ENCODE results near the gene FCER1G.

Gene FCER1G

DNA sequence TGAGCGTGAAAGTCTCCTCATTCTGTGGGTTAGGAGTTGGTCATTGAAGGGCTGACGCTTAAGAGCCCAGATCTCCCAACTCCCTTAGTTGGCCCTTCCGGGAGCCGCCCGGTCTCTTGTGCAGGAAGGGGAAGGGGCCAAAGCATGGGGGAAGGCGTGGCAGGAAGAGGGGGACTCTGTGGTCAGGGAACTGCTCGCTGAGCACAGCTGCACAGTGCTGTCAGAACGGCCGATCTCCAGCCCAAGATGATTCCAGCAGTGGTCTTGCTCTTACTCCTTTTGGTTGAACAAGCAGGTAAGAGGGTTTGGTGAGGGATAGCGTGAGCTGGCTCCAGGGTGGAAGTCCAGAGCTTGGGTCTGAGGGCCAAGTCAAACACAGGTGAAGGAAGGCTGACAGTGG lies at the start of gene FCER1G:
Gene FCER1G, plus strand, starts transcription at position 220 of the 400 bp plus-strand sequence. Its CDS starts 27 bp downstream, at position 247.
- DNase-seq: no peak

DNA sequence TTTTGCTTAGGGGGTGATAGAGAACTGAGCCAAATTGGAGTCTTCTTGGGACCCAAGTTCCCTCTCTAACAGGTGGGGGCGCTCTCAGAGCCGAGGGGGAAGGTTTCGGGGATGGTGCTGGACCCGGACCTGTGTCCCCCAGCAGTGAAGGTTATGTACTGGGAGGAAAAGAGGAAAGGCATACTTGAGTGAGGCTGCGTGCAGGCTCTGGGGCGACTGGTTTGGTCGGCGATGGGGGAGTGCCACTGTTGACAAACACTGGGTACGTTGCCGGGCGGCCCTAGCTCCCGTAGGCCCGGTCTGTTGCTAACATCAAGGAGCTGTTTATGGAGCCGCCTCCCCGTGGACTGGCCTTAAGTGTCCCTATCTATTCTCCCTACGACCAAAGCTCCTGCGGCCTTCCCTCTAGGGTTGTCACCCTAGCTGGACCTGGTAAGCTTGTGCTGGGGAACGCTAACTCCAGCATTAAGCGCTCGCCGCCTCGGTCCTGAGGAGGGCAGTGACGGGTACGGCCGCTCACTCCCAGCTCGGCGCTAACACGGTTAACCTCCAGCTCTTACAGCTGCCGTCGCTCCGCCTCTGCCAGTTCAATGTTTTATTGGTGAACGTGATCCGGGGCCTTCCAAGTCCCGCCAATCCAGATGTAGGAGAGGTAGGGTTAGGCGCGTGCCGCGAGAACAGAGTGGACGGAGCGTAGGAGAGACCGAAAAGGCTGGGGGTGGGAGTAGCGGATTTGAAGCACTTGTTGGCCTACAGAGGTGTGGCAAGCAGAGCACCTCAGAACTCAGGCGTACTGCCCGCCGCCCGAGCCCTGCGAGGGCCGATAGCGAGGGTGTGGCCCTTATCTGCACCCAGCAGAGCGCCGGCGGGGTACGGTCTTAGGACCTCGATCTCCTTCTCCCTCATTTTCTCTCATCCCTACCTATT lies 49.1 kb upstream of the FCER1G start, which contains the start of gene PPOX:
Gene PPOX, plus strand, starts transcription at position 685 of the 927 bp plus-strand sequence. CDS start 422 bp downstream, outside the sequence.
- DNase-seq: peak; percentile 92

DNA sequence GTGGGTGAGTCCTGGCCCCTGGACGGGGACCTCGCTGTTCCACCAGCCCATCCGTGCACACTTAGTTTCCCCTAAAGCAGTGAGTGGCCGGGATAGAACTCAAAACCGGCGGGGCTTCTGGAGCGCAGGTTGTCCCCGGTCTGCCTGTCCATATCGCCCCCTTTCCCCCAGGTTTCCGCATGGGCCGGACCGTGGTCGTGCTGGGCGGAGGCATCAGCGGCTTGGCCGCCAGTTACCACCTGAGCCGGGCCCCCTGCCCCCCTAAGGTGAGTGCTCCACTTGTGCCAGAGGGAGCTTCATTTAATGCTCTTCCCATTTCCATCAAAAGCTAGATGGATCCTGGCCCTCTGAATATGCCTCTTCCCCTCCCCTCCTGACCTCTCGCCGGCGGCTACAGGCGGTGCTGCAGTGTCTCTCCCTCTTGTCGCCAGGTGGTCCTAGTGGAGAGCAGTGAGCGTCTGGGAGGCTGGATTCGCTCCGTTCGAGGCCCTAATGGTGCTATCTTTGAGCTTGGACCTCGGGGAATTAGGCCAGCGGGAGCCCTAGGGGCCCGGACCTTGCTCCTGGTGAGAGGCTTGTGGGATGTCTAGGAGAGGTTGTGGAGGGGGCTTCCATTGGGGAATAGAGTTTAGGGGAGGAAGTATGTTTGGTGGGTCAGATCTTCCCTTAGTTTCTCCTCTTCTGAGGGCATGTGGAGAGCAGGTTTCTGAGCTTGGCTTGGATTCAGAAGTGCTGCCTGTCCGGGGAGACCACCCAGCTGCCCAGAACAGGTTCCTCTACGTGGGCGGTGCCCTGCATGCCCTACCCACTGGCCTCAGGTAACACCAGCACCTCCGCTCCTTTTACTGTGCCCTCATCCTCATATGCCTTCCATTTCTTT lies 48.2 kb upstream of the FCER1G start:
- DNase-seq: no peak

DNA sequence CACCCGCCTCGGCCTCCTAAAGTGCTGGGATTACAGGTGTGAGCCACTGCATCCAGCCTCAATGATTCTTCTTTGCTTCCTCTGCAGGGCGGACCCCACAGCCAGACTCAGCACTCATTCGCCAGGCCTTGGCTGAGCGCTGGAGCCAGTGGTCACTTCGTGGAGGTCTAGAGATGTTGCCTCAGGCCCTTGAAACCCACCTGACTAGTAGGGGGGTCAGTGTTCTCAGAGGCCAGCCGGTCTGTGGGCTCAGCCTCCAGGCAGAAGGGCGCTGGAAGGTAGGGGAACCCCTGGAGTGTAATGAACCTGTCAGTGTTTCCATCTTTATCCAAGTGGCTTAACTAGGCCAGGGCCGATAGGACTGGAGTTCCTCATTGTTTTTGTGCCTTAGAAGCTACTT lies 46.2 kb upstream of the FCER1G start:
- no peak for DNase-seq

DNA sequence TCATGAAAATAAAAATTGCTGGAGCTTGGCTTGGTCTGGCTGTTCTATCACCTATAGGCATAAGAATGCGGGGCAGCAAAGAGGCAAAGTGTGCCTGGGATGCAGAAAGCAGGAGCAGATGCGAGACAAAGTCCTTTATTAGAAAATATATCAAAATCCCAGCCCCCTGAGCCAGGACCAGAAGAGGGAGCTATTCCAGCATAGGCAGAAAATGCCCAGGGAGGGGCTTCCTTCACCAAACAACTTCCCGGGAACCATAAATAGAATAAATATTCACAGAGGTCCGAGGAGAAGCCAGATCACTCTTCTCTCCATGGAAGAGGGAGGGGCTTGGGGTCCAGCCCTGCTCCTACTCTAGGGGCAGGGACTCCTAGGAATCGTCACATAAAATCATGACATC lies 43.9 kb upstream of the FCER1G start:
- DNase-seq: no peak

DNA sequence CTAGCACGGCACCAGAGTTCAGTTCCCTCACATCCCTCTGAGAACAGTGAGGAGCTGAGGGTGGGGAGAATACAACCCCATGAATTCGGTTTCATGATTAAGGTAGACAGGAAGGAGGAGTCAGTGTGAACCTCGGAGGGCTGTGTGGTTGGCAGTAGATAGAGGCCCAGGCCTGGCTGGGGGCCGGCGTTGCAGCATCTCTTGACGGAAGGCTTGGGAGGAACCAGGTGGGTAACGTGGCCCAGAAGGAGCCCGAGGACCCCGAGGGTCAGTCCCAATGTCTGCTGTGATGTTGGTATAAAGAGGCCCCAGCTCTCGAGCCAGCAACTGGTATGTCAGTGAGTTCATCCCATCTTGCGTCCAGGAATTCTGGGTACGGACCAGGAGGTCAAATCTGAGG lies 43.4 kb upstream of the FCER1G start:
- DNase-seq: no peak

DNA sequence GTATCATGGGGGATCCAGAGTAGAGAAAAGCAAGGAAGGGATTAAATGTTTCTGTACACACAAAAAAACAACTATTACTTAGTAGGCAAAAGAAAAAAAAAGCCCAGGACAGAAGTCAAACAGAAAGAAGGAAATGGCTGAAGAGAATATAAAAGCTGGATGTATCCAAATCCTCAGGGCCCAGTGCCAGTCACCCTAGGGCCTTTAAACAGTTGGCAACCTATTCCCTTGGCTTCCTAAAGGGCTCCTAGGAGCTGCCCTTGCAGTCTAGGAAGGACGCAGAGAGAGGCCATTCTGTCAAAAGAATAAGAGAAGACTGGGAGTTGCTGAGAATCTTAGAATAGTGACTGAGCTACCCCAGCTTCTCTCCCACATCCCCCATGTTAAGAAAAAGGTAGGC lies 42.7 kb upstream of the FCER1G start:
- DNase-seq: no peak

DNA sequence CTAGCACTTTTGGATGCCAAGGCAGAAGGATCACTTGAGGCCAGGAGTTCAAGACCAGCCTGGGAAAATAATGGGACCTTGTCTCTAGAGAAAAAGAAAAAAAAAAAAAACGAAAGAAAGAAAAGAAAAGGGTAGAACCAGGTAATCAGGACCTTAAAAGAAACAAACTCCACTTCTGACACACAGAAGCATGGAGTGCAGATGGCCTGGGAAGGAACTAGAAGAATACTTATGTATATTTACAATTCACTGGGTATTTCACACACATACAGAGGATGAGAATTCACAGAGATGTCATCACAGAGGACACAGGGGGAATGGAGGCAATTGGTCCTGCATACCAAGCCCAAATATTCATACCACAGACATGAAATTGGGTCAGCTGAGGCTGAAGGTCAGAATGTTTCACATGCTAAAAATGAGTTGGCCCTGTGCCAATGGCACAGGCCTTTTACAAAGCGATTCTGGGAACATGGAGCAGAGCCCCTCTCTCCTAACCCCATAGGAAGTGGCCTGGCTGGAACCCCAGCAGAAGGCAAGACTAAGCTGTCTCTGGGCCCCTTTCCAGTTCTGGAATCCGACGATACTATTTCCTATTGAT lies 42.2 kb upstream of the FCER1G start:
- no peak for DNase-seq

DNA sequence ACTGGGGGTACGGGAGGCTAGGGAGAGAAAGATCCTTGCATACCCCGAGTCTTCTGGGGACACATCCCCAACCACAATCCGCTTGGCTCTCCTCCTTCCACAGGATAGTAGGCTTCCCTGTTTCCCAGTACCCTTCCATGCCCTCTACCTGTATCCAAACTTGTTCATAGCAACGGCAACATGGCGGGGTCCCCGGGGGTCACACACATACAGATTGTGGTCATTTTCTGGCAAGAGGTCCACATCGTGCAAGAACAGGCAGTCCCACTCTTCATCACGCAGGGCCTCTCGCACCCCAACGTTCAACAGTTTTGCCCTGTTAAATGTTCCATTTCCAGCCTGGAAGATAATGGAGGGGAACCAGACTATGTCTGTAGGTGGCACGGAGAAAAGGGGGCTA lies 41.4 kb upstream of the FCER1G start:
- DNase-seq: no peak

DNA sequence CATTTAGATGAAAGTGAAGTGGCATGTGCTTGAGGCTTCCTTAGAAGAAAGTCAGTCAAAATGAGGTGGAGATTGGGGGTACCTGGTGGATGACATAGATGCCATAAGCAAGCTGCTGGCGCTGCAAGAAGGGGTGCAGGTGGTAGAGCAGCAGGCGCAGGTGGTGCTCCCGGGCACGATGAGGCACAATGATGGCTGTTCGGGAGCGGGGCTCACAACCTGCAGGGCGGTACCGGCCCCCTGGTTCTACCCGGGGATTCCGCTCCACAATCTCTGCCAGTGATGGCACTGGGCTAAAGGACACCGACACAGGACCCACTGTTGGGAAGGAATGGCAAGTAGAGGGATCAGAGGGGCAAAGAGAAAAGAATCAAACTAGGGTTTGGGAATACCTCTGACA lies 40.2 kb upstream of the FCER1G start:
- DNase-seq: no peak

DNA sequence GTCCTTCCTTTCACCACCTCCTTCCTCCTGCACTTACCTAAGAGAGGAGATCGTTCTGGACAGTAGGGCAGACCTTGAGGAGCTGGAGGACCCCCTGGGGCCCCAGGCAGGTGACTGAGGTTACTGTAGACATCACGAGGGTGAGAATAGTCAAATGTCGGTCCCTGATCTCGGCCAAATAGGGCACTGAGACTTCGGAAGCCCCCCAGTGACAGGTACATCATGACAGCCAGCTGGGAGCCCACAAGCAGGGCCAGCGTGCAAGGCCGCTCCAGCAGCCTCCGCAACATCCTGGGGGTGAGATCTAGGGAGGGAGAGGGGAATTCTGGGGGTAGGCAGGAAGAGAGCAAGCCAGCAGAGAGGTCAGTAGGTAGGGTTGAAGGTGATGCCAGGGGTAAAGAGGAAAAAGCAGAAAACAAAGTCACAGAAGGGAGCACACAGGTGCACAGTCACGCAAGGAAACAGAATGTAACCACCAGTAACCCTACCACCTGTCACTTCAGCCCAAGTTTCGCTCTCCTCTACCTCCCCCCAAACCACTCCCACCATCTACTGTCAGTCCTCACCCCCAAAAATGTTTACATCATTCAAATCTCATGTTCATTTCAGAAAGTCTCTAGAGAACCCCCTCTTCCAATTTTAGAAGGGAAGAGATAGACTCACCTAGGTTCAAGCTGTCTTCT lies 39.2 kb upstream of the FCER1G start:
- no peak for DNase-seq

DNA sequence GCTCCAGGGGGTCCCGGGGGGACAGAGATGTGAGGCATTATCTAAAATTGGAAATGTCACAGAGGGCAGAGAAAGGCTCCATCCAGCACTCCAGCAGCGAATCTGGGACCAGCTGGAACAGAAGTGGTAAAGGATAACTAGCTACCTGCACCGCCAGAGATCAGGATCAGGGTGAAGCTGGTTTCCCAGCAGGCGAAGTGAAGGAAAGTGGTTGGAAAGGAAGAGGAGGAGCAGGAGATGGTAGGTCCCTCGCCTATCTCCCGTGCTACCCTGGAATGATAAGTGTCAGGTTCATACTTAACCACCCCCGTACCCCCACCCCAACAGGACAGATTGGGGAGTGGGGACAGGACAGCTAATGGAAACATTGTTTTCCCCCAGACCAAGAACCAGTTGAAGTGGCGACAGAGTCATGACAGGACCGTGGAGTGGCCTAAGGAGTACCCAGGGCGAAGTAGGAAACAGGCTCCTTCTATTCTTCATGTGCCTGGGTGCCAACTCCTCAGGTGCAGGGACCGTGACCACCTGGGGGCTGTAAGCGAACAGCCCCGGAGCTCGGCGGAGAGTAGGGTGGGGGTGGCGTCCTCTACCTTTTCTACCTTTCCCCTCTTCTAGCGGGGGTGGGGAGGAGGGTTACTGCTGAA lies 38.5 kb upstream of the FCER1G start:
- no peak for DNase-seq

DNA sequence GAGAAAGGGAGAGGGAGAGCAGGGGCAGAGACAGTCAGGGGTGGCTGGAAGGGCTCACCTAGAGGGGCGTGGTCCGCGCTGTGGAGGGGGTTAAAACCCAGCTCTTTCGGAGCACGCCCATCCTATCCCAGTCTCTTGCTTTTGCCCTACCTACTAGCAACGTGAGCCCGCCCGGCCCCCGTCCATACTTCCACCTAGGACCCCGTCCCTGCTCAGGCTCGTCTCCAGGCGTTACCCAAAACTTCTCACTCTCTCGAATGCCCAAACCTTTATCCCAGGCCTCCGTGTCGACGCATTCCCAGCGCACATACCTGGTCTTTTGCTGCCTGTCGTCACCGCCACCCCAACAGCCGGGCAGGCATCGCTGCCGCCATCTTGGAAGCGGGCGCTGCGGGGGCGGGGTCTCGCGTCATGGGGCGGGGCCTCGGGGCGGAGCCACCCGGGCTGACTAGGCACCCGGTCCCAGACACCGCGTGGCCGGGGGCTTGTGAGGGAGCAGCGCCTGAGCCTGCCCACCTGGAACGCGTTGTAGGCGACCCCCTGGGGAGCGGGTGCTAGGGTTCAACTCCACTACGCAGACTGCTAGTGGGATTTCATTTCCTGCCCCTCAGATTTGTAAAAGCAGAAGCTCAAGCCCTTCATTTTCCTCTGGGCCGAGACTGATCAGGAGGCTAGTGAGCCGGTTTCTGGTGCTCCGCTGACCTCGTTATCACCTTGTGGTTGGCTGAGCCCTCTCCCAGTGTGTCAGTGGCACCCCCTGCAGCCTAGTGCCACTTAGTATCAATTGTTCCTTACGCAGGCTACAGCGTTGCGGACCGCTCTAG lies 37.8 kb upstream of the FCER1G start, which contains the start of gene B4GALT3:
Gene B4GALT3, minus strand, starts transcription at position 396 of the 824 bp plus-strand sequence. CDS start 1,447 bp downstream, outside the sequence.
- DNase-seq: peak; percentile 100

DNA sequence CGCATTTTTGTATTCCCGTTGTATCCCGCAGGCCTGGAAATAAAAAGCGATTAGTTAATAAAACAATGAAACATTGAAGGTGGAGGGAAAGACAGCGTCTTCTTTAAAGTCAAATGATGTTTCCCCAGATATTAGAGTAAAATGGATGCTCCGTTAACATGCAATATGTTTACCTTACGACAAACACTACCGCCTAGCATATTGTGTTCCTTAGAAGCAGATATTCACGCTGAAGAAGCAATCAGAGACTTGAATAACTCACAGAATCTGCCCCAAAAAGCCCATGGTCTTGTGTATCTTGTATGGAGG lies 37.2 kb upstream of the FCER1G start:
- DNase-seq: no peak

DNA sequence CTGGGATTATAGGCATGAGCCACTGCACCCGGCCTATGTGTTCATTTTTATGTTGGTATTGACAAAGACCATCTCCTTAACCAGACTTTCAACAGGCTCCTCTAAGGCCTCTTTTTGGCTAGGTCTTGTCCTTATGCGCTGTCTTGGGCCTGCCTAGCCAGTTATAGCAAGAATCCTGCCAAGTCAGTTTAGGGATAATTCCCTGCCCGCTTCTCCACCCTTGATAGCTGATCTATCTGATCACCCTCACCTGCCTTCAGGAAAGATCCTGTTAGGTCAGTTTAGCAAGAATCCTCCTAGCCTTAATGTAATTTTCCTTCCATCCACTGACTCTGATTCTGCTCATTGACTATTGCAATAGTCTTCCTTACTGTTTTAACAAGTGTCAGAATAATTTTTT lies 35.4 kb upstream of the FCER1G start:
- no peak for DNase-seq

DNA sequence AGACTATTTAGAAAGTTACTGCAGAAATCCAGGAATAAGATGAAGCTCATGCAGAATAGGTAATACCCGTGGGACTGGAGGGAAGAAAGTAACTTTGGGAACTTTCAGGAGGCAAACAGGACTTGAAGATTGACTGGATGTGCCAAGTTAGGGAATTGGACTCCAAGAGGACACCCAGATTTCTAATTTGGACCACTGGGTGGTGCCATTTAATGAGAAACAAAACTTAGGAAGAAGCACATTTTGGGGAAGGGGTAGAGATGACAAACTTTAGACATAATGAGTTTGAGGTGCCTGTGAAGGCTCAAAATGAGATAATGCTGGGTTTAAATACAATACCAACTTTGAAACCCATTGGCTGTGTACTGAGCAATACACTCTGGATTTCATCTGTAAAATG lies 34.5 kb upstream of the FCER1G start:
- no peak for DNase-seq

DNA sequence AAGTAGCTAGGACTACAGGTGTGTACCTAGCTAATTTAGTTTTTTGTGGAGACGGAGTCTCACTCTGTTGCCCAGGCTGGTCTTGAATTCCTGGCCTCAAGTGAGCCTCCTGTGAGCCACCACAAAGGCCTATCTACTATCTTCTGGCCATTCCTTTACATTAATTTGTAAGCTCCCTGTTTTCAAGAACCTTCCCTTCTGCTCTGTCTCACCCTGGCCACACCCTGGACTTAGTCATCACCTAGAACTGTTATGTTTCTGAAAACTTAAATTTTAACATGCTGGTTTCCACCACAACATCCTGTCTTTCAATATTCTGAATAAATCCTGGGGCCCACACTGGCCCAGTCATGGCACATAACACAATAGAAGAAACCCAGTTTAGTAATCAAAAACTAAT lies 32.9 kb upstream of the FCER1G start:
- DNase-seq: peak; percentile 76

DNA sequence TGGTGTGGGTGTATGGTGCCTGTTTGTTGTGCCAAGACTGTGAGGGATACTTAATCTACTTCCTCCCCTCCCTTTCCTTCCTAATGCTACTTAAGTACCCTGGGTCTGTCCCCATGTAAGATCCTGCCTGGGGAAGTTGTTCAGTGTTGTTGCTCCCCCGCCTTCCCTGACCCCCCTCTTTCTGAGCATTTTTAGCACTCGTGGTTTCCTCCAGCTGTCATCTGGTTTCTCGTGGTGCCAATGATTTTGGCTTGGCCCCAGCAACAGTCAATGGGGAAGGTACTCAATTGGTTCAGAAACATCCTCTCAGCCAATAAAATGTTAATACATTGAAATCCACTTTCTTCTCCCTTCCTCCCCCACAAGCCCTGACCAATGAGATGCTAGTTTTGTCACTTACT lies 29.8 kb upstream of the FCER1G start:
- DNase-seq: peak; percentile 79

DNA sequence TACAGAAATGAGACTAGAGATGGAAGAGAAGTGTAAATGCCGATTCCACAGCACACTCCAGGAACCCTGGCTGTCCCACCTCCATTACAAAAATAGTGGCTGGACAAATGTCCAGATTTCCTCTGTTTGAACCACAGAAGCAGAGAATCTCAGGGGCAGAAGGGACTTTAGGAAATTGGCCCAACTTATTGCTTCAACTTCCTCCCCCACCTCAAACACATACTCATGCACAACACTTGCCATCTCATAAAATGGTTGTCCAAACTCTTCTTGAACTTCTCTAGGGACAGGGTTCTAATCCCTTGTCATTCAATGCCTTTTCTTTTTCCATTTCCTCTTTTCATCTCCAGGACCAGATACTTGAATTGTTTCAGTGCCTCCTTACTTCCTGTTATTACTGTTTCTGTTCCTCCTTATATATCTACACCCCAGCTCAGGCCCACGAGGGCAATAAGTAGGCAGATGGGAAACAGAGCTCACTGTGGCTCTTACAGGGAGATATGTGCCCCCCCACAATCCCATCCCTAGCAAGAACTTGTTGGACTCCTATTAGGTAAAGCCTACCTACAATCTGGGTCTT lies 29.3 kb upstream of the FCER1G start:
- DNase-seq: no peak

DNA sequence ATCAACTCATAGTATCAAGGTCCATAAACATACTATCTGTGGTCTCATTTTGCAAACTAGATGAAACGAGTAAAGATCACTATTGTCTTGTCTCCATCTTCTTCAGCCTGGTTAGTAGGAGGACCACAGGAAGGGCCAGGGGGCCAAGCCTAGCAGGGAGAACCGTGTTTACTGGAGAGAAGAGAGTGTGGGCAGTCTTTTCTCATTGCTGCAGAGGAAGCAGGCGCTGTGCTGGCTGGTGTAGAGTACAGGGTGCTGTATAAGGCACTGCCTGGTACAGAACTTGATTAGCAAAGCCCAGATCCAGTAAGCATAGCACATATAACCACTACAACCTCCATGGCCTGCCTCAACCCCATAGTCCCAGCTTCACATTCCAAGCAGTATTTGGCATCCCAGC lies 27.8 kb upstream of the FCER1G start:
- no peak for DNase-seq

DNA sequence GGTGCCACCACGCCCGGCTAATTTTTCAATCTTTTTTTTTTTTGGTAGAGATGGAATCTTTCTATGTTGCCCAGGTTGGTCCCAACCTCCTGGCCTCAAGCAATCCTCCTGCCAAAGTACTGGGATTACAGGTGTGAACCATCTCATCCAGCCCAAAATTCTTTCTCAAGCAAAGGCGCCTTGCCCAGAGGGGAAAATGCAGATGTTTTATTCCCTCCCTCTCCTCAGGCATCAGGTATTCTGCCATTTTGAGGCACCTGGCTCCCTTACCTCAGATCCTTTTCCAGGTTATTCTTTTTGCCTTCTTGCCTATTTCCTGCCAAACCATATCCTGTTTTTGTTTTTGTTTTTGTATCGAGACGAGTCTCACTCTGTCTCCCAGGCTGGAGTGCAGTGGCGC lies 26.7 kb upstream of the FCER1G start:
- DNase-seq: no peak
